Measurements from ENCODE around the gene SLC2A13.
A peak's percentile ranks its signal among the peaks of the same experiment; 100 is the strongest.

The SLC2A13 gene

GRCh38 chr12:40105515-40106201, at the start of gene SLC2A13:
TSS of gene SLC2A13 (minus strand) at chr12:40106081. CDS start at chr12:40105808, 273 bp downstream.
- no peak for DNase-seq

GRCh38 chr12:40154381-40154780, 48.5 kb upstream of the SLC2A13 start:
- DNase-seq, result no peak

GRCh38 chr12:40153432-40153831, 47.6 kb upstream of the SLC2A13 start:
- no peak for DNase-seq

GRCh38 chr12:40152783-40153383, 47.0 kb upstream of the SLC2A13 start:
- DNase-seq, result no peak

- no peak for DNase-seq
Observed at GRCh38 chr12:40149673-40150260, 43.9 kb upstream of the SLC2A13 start.

GRCh38 chr12:40146800-40147797, 41.2 kb upstream of the SLC2A13 start:
- DNase-seq, result no peak

- no peak for DNase-seq
Observed at GRCh38 chr12:40145896-40146295, 40.0 kb upstream of the SLC2A13 start.

- no peak for DNase-seq
Observed at GRCh38 chr12:40144023-40144422, 38.1 kb upstream of the SLC2A13 start.

- no peak for DNase-seq
Observed at GRCh38 chr12:40142001-40142744, 36.3 kb upstream of the SLC2A13 start.

- DNase-seq, result no peak
Observed at GRCh38 chr12:40138526-40138925, 32.6 kb upstream of the SLC2A13 start.

GRCh38 chr12:40137252-40137651, 31.4 kb upstream of the SLC2A13 start:
- no peak for DNase-seq

- DNase-seq, result no peak
Observed at GRCh38 chr12:40127408-40127807, 21.5 kb upstream of the SLC2A13 start.

- DNase-seq, result no peak
Observed at GRCh38 chr12:40123496-40123895, 17.6 kb upstream of the SLC2A13 start.

GRCh38 chr12:40122842-40123241, 17.0 kb upstream of the SLC2A13 start:
- no peak for DNase-seq

- DNase-seq, result no peak
Observed at GRCh38 chr12:40117818-40118217, 11.9 kb upstream of the SLC2A13 start.

- DNase-seq, result no peak
Observed at GRCh38 chr12:40110586-40110985, 4.7 kb upstream of the SLC2A13 start.

- no peak for DNase-seq
Observed at GRCh38 chr12:40107803-40108620, 2.1 kb upstream of the SLC2A13 start.

GRCh38 chr12:40107098-40107802, 1.4 kb upstream of the SLC2A13 start:
- DNase-seq, result peak; percentile 79

GRCh38 chr12:40106655-40107054, 774 bp upstream of the SLC2A13 start:
- DNase-seq, result no peak

GRCh38 chr12:40106202-40106533, 287 bp upstream of the SLC2A13 start:
- DNase-seq, result peak; percentile 65

- no peak for DNase-seq
Observed at GRCh38 chr12:40105265-40105514, 691 bp downstream of the SLC2A13 start.
